Left lobe of liver (tissue), 1 donor: ENCODE measurements around the gene TNPO1. TPM values are rescaled to one million over a fixed set of nuclear protein-coding genes. Genes with fewer than 3 reads are reported as not detected.

Source experiments
- total RNA-seq: library from RNA; stranded (reverse); gene quantifications from one replicate; pipeline ENCODE4 v1.2.1, GENCODE V29; 2021
- donor health status: DM: no; HTN: yes; CAD: no.

TNPO1 gene
- total RNA-seq, 1 donor from 2014 or later, result 27.2 TPM

Other genes with a start within 250 kb of the TNPO1 start
- 9.4 TPM for gene FCHO2, start 139.4 kb downstream of the TNPO1 start, total RNA-seq